GM12878 (cell line): ENCODE measurements around the gene SASH1. TPM values are rescaled to one million over a fixed set of nuclear protein-coding genes. Genes with fewer than 3 reads are reported as not detected.

Source experiments
- ATAC-seq: fragments of 200-7000 bp; cut with Tn5 transposase; 3 replicates; pipeline ENCODE4 v1.9.1; 2020; ENCODE audit warnings: mild to moderate bottlenecking, moderate library complexity
- BruUV-seq: library from RNA; stranded (reverse); fragments of 400-500 nt; replicated peaks from 2 replicates; lab custom pipeline; 2021; lab: Mats Ljungman, UMichigan
- CTCF ChIA-PET: fragments of 300-600 bp; sonication (Branson Sonifier 250); formaldehyde crosslinking; extraction: SDS; loops from one replicate; lab custom pipeline; 2021; ENCODE audit warnings: inconsistent platforms; lab: Yijun Ruan, JAX
- POLR2A ChIA-PET: fragments of 350-600 bp; formaldehyde crosslinking; extraction: SDS; loops from one replicate; lab custom pipeline; 2021; ENCODE audit warnings: inconsistent platforms; lab: Charles Lee
- RAD21 ChIA-PET: fragments of 300-600 bp; sonication (Branson Sonifier 250); formaldehyde crosslinking; loops from one replicate; lab custom pipeline; 2023; ENCODE audit warnings: antibody characterized with exemption; ENCODE audit not compliant: unreplicated experiment; lab: Charles Lee
- SMC1A ChIA-PET: fragments of 300-600 bp; sonication (Branson Sonifier 250); formaldehyde crosslinking; loops from one replicate; lab custom pipeline; 2023; ENCODE audit not compliant: unreplicated experiment, uncharacterized antibody; lab: Charles Lee
- DNase-seq: peaks from one replicate; pipeline ENCODE4 v3.0.0-alpha.2; 2011; ENCODE audit warnings: low read depth, low spot score
- FAIRE-seq: peaks from 3 replicates; lab custom pipeline; 2011; peaks lifted over from hg19 to GRCh38; lab: Jason Lieb, UNC
- H2AFZ ChIP-seq: 2 replicates; pipeline ENCODE4 v1.6.0; 2011; ENCODE audit warnings: low read depth, low read length, control low read depth; ENCODE audit not compliant: control insufficient read depth
- H3K27ac ChIP-seq: 2 replicates; pipeline ENCODE4 v1.5.1; 2011; ENCODE audit warnings: control low read depth; ENCODE audit not compliant: control insufficient read depth, insufficient read depth
- H3K27me3 ChIP-seq, 2 experiments: replicated peaks in 1 of 2; 2 replicates each; pipeline versions ENCODE4 v1.6.0 to v1.6.1; 2011; ENCODE audit warnings: low read length in 1 of 2; ENCODE audit not compliant: control insufficient read depth in 2 of 2, insufficient read depth in 2 of 2
- H3K36me3 ChIP-seq, 2 experiments: 2 replicates each; pipeline ENCODE4 v1.5.1; 2011; ENCODE audit warnings: low read length in 1 of 2; ENCODE audit not compliant: control insufficient read depth in 2 of 2, insufficient read depth in 2 of 2
- H3K4me1 ChIP-seq: 2 replicates; pipeline ENCODE4 v1.6.1; 2011; ENCODE audit warnings: mild to moderate bottlenecking, low read length, moderate library complexity, mixed read lengths; ENCODE audit not compliant: control insufficient read depth, insufficient read depth
- H3K4me2 ChIP-seq: 2 replicates; pipeline ENCODE4 v1.6.0; 2011; ENCODE audit warnings: control low read depth; ENCODE audit not compliant: control insufficient read depth, insufficient read depth
- H3K4me3 ChIP-seq: fragments of 200-600 bp; sonication (generic); 2 replicates; pipeline ENCODE4 v1.5.1; 2016
- H3K79me2 ChIP-seq: 2 replicates; pipeline ENCODE4 v1.6.0; 2011; ENCODE audit warnings: low read length; ENCODE audit not compliant: control insufficient read depth, insufficient read depth
- H3K9ac ChIP-seq: 2 replicates; pipeline ENCODE4 v1.8.0; 2011; ENCODE audit warnings: low read length, control low read depth, mixed read lengths; ENCODE audit not compliant: control insufficient read depth, insufficient read depth
- H3K9me3 ChIP-seq: replicated peaks from 3 replicates; pipeline ENCODE4 v1.5.1; 2011; ENCODE audit warnings: mild to moderate bottlenecking, low read length; ENCODE audit not compliant: control insufficient read depth, insufficient read depth
- H4K20me1 ChIP-seq: 2 replicates; pipeline ENCODE4 v1.6.0; 2011; ENCODE audit not compliant: control insufficient read depth, insufficient read depth
- BMI1 ChIP-seq: fragments of 450-650 bp; IDR thresholded peaks from 2 replicates; pipeline ENCODE4 v1.6.1; 2016; ENCODE audit warnings: mild to moderate bottlenecking, moderate library complexity, borderline replicate concordance
- DPF2 ChIP-seq: fragments of 450-650 bp; IDR thresholded peaks from 2 replicates; pipeline ENCODE4 v1.6.1; 2017; ENCODE audit warnings: mild to moderate bottlenecking
- HDAC6 ChIP-seq: fragments of 200-600 bp; sonication (generic); IDR thresholded peaks from one replicate; pipeline ENCODE4 v1.8.0; 2017; ENCODE audit warnings: antibody characterized with exemption; ENCODE audit not compliant: unreplicated experiment
- IKZF1 ChIP-seq: fragments of 450-650 bp; conservative IDR thresholded peaks from 2 replicates; pipeline ENCODE4 v1.6.1; 2017; ENCODE audit warnings: antibody characterized with exemption, mild to moderate bottlenecking
- LARP7 ChIP-seq: fragments of 450-650 bp; IDR thresholded peaks from 2 replicates; pipeline ENCODE4 v1.6.1; 2017; ENCODE audit warnings: mild to moderate bottlenecking
- NKRF ChIP-seq: fragments of 450-650 bp; conservative IDR thresholded peaks from 2 replicates; pipeline ENCODE4 v1.6.1; 2017; ENCODE audit warnings: mild to moderate bottlenecking, moderate library complexity
- RB1 ChIP-seq: fragments of 450-650 bp; formaldehyde crosslinking; IDR thresholded peaks from 2 replicates; pipeline ENCODE4 v1.6.1; 2017; ENCODE audit warnings: mild to moderate bottlenecking, borderline replicate concordance
- WGBS: methylation state at CpG from one replicate; pipeline ENCODE4 v1.1.6; 2016; ENCODE audit warnings: low lambda C conversion rate; ENCODE audit not compliant: insufficient replicate concordance, insufficient coverage; ENCODE audit errors: missing lambda C conversion rate; 5-methylcytosine and 5-hydroxymethylcytosine counted together
- in situ Hi-C: fragments of 300-500 bp; cut with MboI; formaldehyde crosslinking; loops from 9 replicates; pipeline ENCODE4 v1.14.3; 2018; ENCODE audit warnings: mixed read lengths
- intact Hi-C: fragments of 100-400 bp; cut with micrococcal nuclease; formaldehyde crosslinking; loops from one replicate; pipeline ENCODE4 v1.14.2; 2022; ENCODE audit not compliant: unreplicated experiment
- polyA plus RNA-seq, 11 experiments: library from polyadenylated mRNA; depleted of rRNA in 4 of 11; unstranded in 6 of 11; stranded (reverse) in 5 of 11; fragments of >200 nt; fragmentation: Nextera tagmentation in 4 of 11; fragmentation: Illumina TruSeq in 1 of 11; extraction: Ambion mirVana in 4 of 11; extraction: Trizol in 1 of 11; gene quantifications; 1 replicate in 1 of 11; 2 replicates in 10 of 11; pipeline versions ENCODE4 v1.2.1 to v1.2.3, GENCODE V29; 2011 to 2016; ENCODE audit warnings: inconsistent platforms in 2 of 11, missing spikeins in 2 of 11, low read depth in 1 of 11
- total RNA-seq, 4 experiments: library from RNA; depleted of rRNA in 3 of 4; stranded (reverse); fragments of >200 nt in 3 of 4; fragmentation: Illumina TruSeq in 1 of 4; extraction: Trizol in 1 of 4; gene quantifications; 2 replicates each; pipeline versions ENCODE4 v1.2.1 to v1.2.3, GENCODE V29; 2013 to 2021
- TF ChIP-seq, protein P1 (sequence below): fragments of 450-650 bp; IDR thresholded peaks from 2 replicates; pipeline ENCODE4 v1.6.1; 2016; ENCODE audit warnings: mild to moderate bottlenecking

Gene SASH1
- total and polyA plus RNA-seq, 10 of the 15 experiments (the other 5 are each of a cell fraction or from before 2014, with no cell fraction given): 0.01 to 0.73 (median 0.14) TPM; not detected in 4

- TF ChIP-seq HDAC6: no peak
- TF ChIP-seq DPF2: no peak
- no peak for TF ChIP-seq BMI1
- TF ChIP-seq NKRF: no peak
- TF ChIP-seq, all 136 proteins: peak for 19
Observed at GRCh38 chr6:148577687-148578488, 235.2 kb downstream of the SASH1 start (continued).

GRCh38 chr6:148578489-148578814, 235.8 kb downstream of the SASH1 start:
- intact Hi-C loops (loop anchor here (1.0 to 5.0 kb wide), 6 partner anchors 99 to 854 kb away; no protein-coding TSS in a partner anchor), in situ Hi-C loops (loop anchor here (5.0 kb wide), 1 partner anchor 374 kb away; no protein-coding TSS in a partner anchor)
- H3K4me1 ChIP-seq: no peaks in the 10 kb centered on the region
- no peaks in the 10 kb centered on the region for H4K20me1 ChIP-seq
- no peak overlapping the region for H3K27ac ChIP-seq
- WGBS: 46% methylated on average over 5 of the region's 5 CpGs
- ATAC-seq (peak; percentile 50), FAIRE-seq (peak; percentile 65), DNase-seq (no peak)
- BruUV-seq: no TSS peak
- ChIA-PET CTCF (interaction anchor here (0.7 to 3.1 kb wide), 35 partner anchors 8 to 939 kb away, joined by 3 to 30 read pairs (median 5); partner anchors contain the start of gene UST), SMC1A (interaction anchor here (0.9 to 2.7 kb wide), 24 partner anchors 9 to 853 kb away, joined by 3 to 28 read pairs (median 4); no protein-coding TSS in a partner anchor), POLR2A (interaction anchor here (1.3 kb wide), 1 partner anchor 455 kb away, joined by 3 read pairs; no protein-coding TSS in a partner anchor), RAD21 (interaction anchor here (0.6 to 2.1 kb wide), 26 partner anchors 10 to 939 kb away, joined by 3 to 20 read pairs (median 4); partner anchors contain the start of gene UST)
- no peaks in the 10 kb centered on the region for H3K9me3 ChIP-seq
- no peak overlapping the region; the same call in 1 of the 2 replicates for H2AFZ ChIP-seq
- H3K4me2 ChIP-seq: no peak overlapping the region
- H3K79me2 ChIP-seq: no peaks in the 10 kb centered on the region
- H3K36me3 ChIP-seq: no peaks in the 10 kb centered on the region
- H3K9ac ChIP-seq: no peak overlapping the region
- peaks cover 0 to 2% of the 10 kb centered on the region in 2 experiments; a peak in 2 of 4 replicates for H3K27me3 ChIP-seq
- TF ChIP-seq LARP7 (0 out of 2 replicates have a peak, but pooled peaks have one; percentile 18), IKZF1 (0 out of 2 replicates have a peak, but pooled peaks have one; percentile 4), RB1 (no peak), DPF2 (no peak)
- TF ChIP-seq, protein P1, sequence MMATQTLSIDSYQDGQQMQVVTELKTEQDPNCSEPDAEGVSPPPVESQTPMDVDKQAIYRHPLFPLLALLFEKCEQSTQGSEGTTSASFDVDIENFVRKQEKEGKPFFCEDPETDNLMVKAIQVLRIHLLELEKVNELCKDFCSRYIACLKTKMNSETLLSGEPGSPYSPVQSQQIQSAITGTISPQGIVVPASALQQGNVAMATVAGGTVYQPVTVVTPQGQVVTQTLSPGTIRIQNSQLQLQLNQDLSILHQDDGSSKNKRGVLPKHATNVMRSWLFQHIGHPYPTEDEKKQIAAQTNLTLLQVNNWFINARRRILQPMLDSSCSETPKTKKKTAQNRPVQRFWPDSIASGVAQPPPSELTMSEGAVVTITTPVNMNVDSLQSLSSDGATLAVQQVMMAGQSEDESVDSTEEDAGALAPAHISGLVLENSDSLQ: peak; percentile 41; the same call in 1 of the 2 replicates
- H3K4me3 ChIP-seq: no peak overlapping the region
